Natural killer cell (primary cell): ENCODE results near the gene PC. TPM values are rescaled to one million over a fixed set of nuclear protein-coding genes. Genes with fewer than 3 reads are reported as not detected.

Experiments used
- ATAC-seq, 3 donors: fragments of 150-1000 bp in 2 of 3; fragments of 200-7000 bp in 1 of 3; cut with Tn5 transposase; 1 replicate in 1 of 3; 2 replicates in 2 of 3; pipeline ENCODE4 v1.10.0; 2021; ENCODE audit warnings: mild to moderate bottlenecking in 2 of 3, moderate library complexity in 2 of 3
- DNase-seq, 2 donors: peaks; one replicate each; pipeline versions ENCODE4 v3.0.0 to v3.0.0-alpha.2; 2013 to 2021; ENCODE audit warnings: mixed read lengths in 1 of 2
- H3K27ac ChIP-seq: one replicate; pipeline ENCODE4 v1.5.1; 2013; ENCODE audit warnings: mild to moderate bottlenecking, low read length
- H3K27me3 ChIP-seq: one replicate; pipeline ENCODE4 v1.6.1; 2013; ENCODE audit warnings: low read length; ENCODE audit not compliant: control insufficient read depth, insufficient read depth
- H3K36me3 ChIP-seq: one replicate; pipeline ENCODE4 v1.6.1; 2013; ENCODE audit warnings: low read length; ENCODE audit not compliant: control insufficient read depth, insufficient read depth
- H3K4me1 ChIP-seq: one replicate; pipeline ENCODE4 v1.6.1; 2013; ENCODE audit warnings: low read length; ENCODE audit not compliant: control insufficient read depth, insufficient read depth
- H3K4me3 ChIP-seq: one replicate; pipeline ENCODE4 v1.5.1; 2013; ENCODE audit warnings: low read length
- H3K9me3 ChIP-seq: one replicate; pipeline ENCODE4 v1.6.1; 2013; ENCODE audit warnings: low read length; ENCODE audit not compliant: control insufficient read depth, insufficient read depth
- H3K27ac Mint-ChIP-seq, 2 donors: one replicate each; pipeline ENCODE4 v1.8.0; 2022; ENCODE audit warnings: mild to moderate bottlenecking in 2 of 2, mixed read lengths in 2 of 2, moderate library complexity in 1 of 2
- H3K27me3 Mint-ChIP-seq, 2 donors: one replicate each; pipeline ENCODE4 v1.8.0; 2022; ENCODE audit warnings: low read depth in 2 of 2, mixed read lengths in 2 of 2
- H3K36me3 Mint-ChIP-seq: one replicate; pipeline ENCODE4 v1.8.0; 2022; ENCODE audit warnings: mixed read lengths
- H3K4me1 Mint-ChIP-seq, 2 donors: one replicate each; pipeline ENCODE4 v1.8.0; 2022; ENCODE audit warnings: mixed read lengths in 2 of 2
- H3K4me3 Mint-ChIP-seq: one replicate; pipeline ENCODE4 v1.8.0; 2022; ENCODE audit warnings: mild to moderate bottlenecking, moderate library complexity, mixed read lengths
- H3K9me3 Mint-ChIP-seq, 2 donors: one replicate each; pipeline ENCODE4 v1.8.0; 2022; ENCODE audit warnings: mixed read lengths in 2 of 2
- CTCF ChIP-seq: fragments of 200-600 bp; IDR thresholded peaks from one replicate; pipeline ENCODE4 v1.8.0; 2022; ENCODE audit warnings: antibody characterized with exemption
- WGBS: methylation state at CpG from one replicate; pipeline ENCODE4 v1.1.7; 2013; ENCODE audit warnings: missing lambda C conversion rate; ENCODE audit not compliant: insufficient coverage; 5-methylcytosine and 5-hydroxymethylcytosine counted together
- intact Hi-C: fragments of 100-400 bp; cut with micrococcal nuclease; formaldehyde crosslinking; loops from one replicate; pipeline ENCODE4 v1.14.2; 2022
- total RNA-seq, 4 donors: library from RNA; stranded (reverse); fragments of 120-200 nt in 1 of 4; gene quantifications; one replicate each; pipeline versions ENCODE4 v1.2.3 to v1.2.4, GENCODE V29; 2013 to 2022

The PC gene
- total RNA-seq, 3 donors from 2014 or later (not counting 1 experiment from before 2014, with no cell fraction given): 4.1 to 5.9 (median 4.6) TPM

- WGBS: 96% methylated on average over 39 of the region's 39 CpGs
- Histone ChIP-seq H3K27me3 (no peaks in the 10 kb centered on the region), H3K36me3 (no peaks in the 10 kb centered on the region), H3K9me3 (no peaks in the 10 kb centered on the region), H3K4me1 (peaks cover 8% of the 10 kb centered on the region), H3K27ac (no peak overlapping the region), H3K4me3 (no peak overlapping the region)
- H3K4me3 Mint-ChIP-seq: no peak overlapping the region
- TF ChIP-seq CTCF: no peak
- DNase-seq (no peak), ATAC-seq (no peak)
- intact Hi-C loops: no loop called here
- H3K4me1 Mint-ChIP-seq: peaks cover 5 to 9% of the 10 kb centered on the region in 2 donors
- H3K27me3 Mint-ChIP-seq: peaks cover 0 to 7% of the 10 kb centered on the region in 2 donors
- no peaks in the 10 kb centered on the region for H3K9me3 Mint-ChIP-seq
- H3K36me3 Mint-ChIP-seq: no peaks in the 10 kb centered on the region
- H3K27ac Mint-ChIP-seq: no peak overlapping the region
Observed at GRCh38 chr11:66870616-66871520, 87.3 kb downstream of the PC start.

GRCh38 chr11:66870131-66870530 lies 88.1 kb downstream of the PC start:
- Histone ChIP-seq H3K4me1 (peaks cover 8% of the 10 kb centered on the region), H3K4me3 (no peak overlapping the region), H3K27ac (no peak overlapping the region), H3K36me3 (no peaks in the 10 kb centered on the region), H3K9me3 (no peaks in the 10 kb centered on the region), H3K27me3 (no peaks in the 10 kb centered on the region)
- DNase-seq (no peak), ATAC-seq (no peak)
- Mint-ChIP-seq H3K4me1 (peaks cover 5% of the 10 kb centered on the region in 2 donors), H3K9me3 (no peaks in the 10 kb centered on the region), H3K36me3 (no peaks in the 10 kb centered on the region), H3K4me3 (no peak overlapping the region), H3K27ac (no peak overlapping the region), H3K27me3 (peaks cover 0 to 5% of the 10 kb centered on the region in 2 donors)
- WGBS: 97% methylated on average over 16 of the region's 16 CpGs
- intact Hi-C loops: no loop called here
- TF ChIP-seq CTCF: no peak

GRCh38 chr11:66869567-66869870 lies 88.7 kb downstream of the PC start:
- peaks cover 0 to 3% of the 10 kb centered on the region in 2 donors for H3K27me3 Mint-ChIP-seq
- Histone ChIP-seq H3K4me1 (peaks cover 8% of the 10 kb centered on the region), H3K9me3 (no peaks in the 10 kb centered on the region), H3K27ac (no peak overlapping the region), H3K27me3 (no peaks in the 10 kb centered on the region), H3K4me3 (no peak overlapping the region), H3K36me3 (no peaks in the 10 kb centered on the region)
- no peaks in the 10 kb centered on the region for H3K36me3 Mint-ChIP-seq
- H3K27ac Mint-ChIP-seq: no peak overlapping the region
- no peaks in the 10 kb centered on the region for H3K9me3 Mint-ChIP-seq
- ATAC-seq (no peak), DNase-seq (no peak)
- intact Hi-C loops: no loop called here
- TF ChIP-seq CTCF: no peak
- H3K4me3 Mint-ChIP-seq: no peak overlapping the region
- H3K4me1 Mint-ChIP-seq: peaks cover 5% of the 10 kb centered on the region in 2 donors
- WGBS: 98% methylated on average over 9 of the region's 9 CpGs
